Duodenal mucosa (tissue), 2 donors: ENCODE measurements around the gene THUMPD3.
A peak's percentile ranks its signal among the peaks of the same experiment; 100 is the strongest.

ENCODE experiments used
- H3K27ac ChIP-seq: one replicate; pipeline ENCODE4 v1.7.0; 2013; ENCODE audit warnings: low read depth, low read length
- H3K27me3 ChIP-seq, 2 donors: one replicate each; pipeline ENCODE4 v1.7.0; 2013; ENCODE audit warnings: low read length in 2 of 2, control low read depth in 1 of 2; ENCODE audit not compliant: insufficient read depth in 2 of 2, control insufficient read depth in 1 of 2
- H3K36me3 ChIP-seq, 2 donors: one replicate each; pipeline ENCODE4 v1.7.0; 2013; ENCODE audit warnings: low read length in 2 of 2, control low read depth in 1 of 2; ENCODE audit not compliant: insufficient read depth in 2 of 2, control insufficient read depth in 1 of 2
- H3K4me1 ChIP-seq, 2 donors: one replicate each; pipeline ENCODE4 v1.7.0; 2013; ENCODE audit warnings: low read length in 2 of 2, control low read depth in 1 of 2; ENCODE audit not compliant: insufficient read depth in 2 of 2, control insufficient read depth in 1 of 2
- H3K4me3 ChIP-seq, 2 donors: one replicate each; pipeline ENCODE4 v1.7.0; 2013; ENCODE audit warnings: low read length in 2 of 2, low read depth in 1 of 2
- H3K9ac ChIP-seq, 2 donors: one replicate each; pipeline ENCODE4 v1.7.0; 2013; ENCODE audit warnings: low read length in 2 of 2, low read depth in 1 of 2
- H3K9me3 ChIP-seq, 2 donors: one replicate each; pipeline ENCODE4 v1.7.0; 2013; ENCODE audit warnings: low read length in 2 of 2, control low read depth in 1 of 2; ENCODE audit not compliant: control insufficient read depth in 1 of 2

The THUMPD3 gene

GRCh38 chr3:9415485-9416138 lies 52.8 kb downstream of the THUMPD3 start:
- Histone ChIP-seq H3K27ac (no peak overlapping the region), H3K9ac (no peak overlapping the region), H3K27me3 (no peaks in the 10 kb centered on the region), H3K4me1 (peaks cover 28 to 44% of the 10 kb centered on the region in 2 donors), H3K36me3 (peaks cover 0 to 5% of the 10 kb centered on the region in 2 donors), H3K4me3 (no peak overlapping the region), H3K9me3 (no peaks in the 10 kb centered on the region)

DNA sequence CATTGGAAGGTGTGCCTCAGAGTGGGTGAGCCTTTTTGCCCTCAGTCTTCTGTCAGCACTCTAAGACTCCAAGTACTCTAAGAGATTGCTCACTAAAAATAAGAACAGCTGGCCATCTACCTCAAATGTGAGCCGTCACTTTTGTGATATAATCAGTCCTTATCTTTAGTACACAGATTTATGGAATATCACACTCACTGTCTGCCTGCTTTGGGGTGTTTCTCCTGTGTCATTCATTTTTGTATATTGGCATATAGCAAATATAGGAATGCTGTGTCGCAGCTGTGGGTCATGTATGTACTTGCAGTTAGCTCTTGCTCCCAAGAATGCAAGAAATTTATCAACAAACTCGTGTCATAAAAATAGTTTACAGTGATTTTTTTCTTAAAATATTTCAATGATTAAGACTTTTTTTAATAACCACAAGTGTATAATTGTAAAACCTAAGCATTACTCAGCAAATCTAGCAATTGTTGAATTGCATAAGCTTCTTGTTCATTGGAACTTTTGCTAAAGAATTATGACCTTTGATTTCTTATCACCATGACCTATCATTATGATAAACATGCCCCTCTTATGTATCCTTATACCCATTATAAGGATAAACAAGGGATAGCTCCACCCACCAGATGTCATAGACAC lies 53.4 kb downstream of the THUMPD3 start:
- no peaks in the 10 kb centered on the region for H3K9me3 ChIP-seq
- H3K27ac ChIP-seq = no peak overlapping the region
- H3K27me3 ChIP-seq = no peaks in the 10 kb centered on the region
- H3K4me3 ChIP-seq = no peak overlapping the region
- H3K9ac ChIP-seq = no peak overlapping the region
- peaks cover 0 to 5% of the 10 kb centered on the region in 2 donors for H3K36me3 ChIP-seq
- H3K4me1 ChIP-seq = peaks cover 28 to 49% of the 10 kb centered on the region in 2 donors

DNA sequence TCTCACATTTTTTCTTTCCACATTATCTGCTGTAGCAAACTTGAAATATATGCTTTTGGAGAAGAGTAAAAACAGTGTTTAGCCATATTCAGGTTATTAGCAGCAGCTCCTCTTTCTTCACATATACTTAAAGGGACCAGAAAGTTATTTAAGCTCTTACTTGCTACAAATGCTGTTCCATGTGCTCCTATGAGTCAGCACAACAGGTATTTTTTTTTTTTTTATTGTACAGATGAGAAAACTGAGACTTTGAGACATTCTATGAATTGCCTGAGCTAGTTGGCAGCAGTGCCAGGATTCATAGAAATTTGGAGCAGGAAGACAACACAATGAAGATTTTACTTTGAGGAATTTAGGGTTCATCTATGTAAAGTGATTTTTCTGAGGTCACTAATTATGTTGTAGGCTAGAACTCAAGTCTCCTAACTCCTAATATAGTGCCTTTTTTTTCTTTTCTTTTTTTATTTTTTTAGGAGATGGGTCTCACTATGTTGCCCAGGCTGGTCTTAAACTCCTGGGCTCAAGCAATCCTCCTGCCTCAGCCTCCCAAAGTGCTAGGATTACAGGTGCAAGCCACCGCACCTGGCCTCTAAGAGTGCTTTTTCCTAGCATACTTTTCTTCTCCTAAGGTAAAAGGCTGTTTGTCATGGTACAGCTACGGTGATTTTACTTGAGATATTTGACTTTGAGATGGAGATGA lies 58.1 kb downstream of the THUMPD3 start:
- no peak overlapping the region for H3K27ac ChIP-seq

GRCh38 chr3:9422712-9423424 lies 60.0 kb downstream of the THUMPD3 start:
- Histone ChIP-seq H3K4me3 (no peak overlapping the region), H3K27ac (peak overlapping the region; percentile 45)

More for the DNA sequence above, 58.1 kb downstream of the THUMPD3 start:
- Histone ChIP-seq H3K36me3 (peaks cover 0 to 2% of the 10 kb centered on the region in 2 donors), H3K9ac (no peak overlapping the region), H3K9me3 (no peaks in the 10 kb centered on the region), H3K27me3 (no peaks in the 10 kb centered on the region), H3K4me3 (no peak overlapping the region), H3K4me1 (peaks cover 33 to 48% of the 10 kb centered on the region in 2 donors)

DNA sequence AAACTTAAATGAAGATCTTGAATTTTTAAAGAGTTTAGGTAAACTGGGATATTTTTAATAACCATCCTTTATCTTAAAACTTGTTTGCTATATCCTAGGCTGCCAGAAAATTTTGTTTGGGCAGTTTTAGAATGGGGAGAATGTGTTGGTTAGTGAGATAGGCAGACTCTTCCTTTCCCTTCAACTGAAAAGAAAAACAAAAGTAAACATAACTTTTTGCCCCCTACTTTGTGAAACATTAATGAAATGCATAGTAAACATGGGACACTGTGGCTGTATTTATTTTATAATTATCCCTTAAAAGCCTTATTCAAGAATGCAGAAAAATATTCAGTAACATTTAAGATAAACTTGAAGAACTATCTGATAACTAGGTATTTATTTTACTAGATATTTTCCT lies 65.6 kb downstream of the THUMPD3 start:
- H3K9me3 ChIP-seq = no peaks in the 10 kb centered on the region
- peaks cover 8% of the 10 kb centered on the region in 2 donors for H3K4me1 ChIP-seq
- H3K27ac ChIP-seq = no peak overlapping the region
- no peak overlapping the region for H3K9ac ChIP-seq
- H3K36me3 ChIP-seq = peaks cover 38 to 60% of the 10 kb centered on the region in 2 donors
- no peak overlapping the region for H3K4me3 ChIP-seq
- H3K27me3 ChIP-seq = no peaks in the 10 kb centered on the region

More at GRCh38 chr3:9422712-9423424, 60.0 kb downstream of the THUMPD3 start:
- H3K4me1 ChIP-seq = peaks cover 23 to 41% of the 10 kb centered on the region in 2 donors
- H3K36me3 ChIP-seq = peaks cover 0 to 14% of the 10 kb centered on the region in 2 donors
- H3K9me3 ChIP-seq = no peaks in the 10 kb centered on the region
- H3K9ac ChIP-seq = peak overlapping the region; percentile 5 to 20
- no peaks in the 10 kb centered on the region for H3K27me3 ChIP-seq

DNA sequence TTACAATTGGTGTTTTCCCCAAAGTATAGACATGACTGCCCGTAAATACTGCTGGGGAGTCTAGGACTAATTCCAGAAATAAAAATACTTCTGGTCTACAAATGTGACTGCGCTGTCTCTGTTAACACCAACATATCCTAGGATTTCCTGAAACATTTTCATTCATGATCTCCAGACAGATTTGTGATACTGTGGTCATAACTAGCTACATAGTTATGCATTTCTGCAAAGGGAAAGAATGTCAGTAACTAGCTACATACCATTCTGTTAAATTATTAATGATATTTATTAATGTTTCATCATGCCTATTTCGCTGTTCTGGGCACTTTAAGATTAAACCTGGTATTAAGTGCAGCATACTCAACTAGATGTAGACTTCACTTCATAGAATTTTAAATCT lies 67.9 kb downstream of the THUMPD3 start:
- no peak overlapping the region for H3K9ac ChIP-seq
- H3K4me1 ChIP-seq = no peaks in the 10 kb centered on the region
- H3K9me3 ChIP-seq = no peaks in the 10 kb centered on the region
- H3K27ac ChIP-seq = no peak overlapping the region
- no peak overlapping the region for H3K4me3 ChIP-seq
- peaks cover 61 to 82% of the 10 kb centered on the region in 2 donors for H3K36me3 ChIP-seq
- no peaks in the 10 kb centered on the region for H3K27me3 ChIP-seq

GRCh38 chr3:9433627-9434521 lies 71.0 kb downstream of the THUMPD3 start:
- Histone ChIP-seq H3K4me1 (no peaks in the 10 kb centered on the region), H3K36me3 (peaks cover 66 to 92% of the 10 kb centered on the region in 2 donors), H3K4me3 (no peak overlapping the region), H3K27ac (no peak overlapping the region), H3K9me3 (no peaks in the 10 kb centered on the region), H3K9ac (no peak overlapping the region), H3K27me3 (no peaks in the 10 kb centered on the region)

- Histone ChIP-seq H3K4me3 (no peak overlapping the region), H3K9me3 (no peaks in the 10 kb centered on the region), H3K9ac (no peak overlapping the region), H3K27me3 (no peaks in the 10 kb centered on the region), H3K4me1 (no peaks in the 10 kb centered on the region), H3K36me3 (peaks cover 59 to 92% of the 10 kb centered on the region in 2 donors), H3K27ac (no peak overlapping the region)
Observed at GRCh38 chr3:9435316-9435715, 72.5 kb downstream of the THUMPD3 start.
